ENCODE results near the gene METTL5. TPM values are rescaled to one million over a fixed set of nuclear protein-coding genes. Genes with fewer than 3 reads are reported as not detected.
"Not testable (repeated sequence)": the region's sequence is repeated elsewhere in the genome, so short reads cannot be mapped to it uniquely, and the experiment has no call there.

METTL5 gene
- total RNA-seq, 4 donors from 2014 or later, result 46.3 to 91.2 (median 71.1) TPM

- H3K36me3 ChIP-seq, result no peaks in the 10 kb centered on the region
- WGBS, 2 donors (ENCODE audit: low coverage in 1 of 2), result 78 to 100% methylated on average over 2 to 4 of the region's 4 CpGs
- H3K4me1 ChIP-seq, result peaks cover 0 to 19% (median 0%) of the 10 kb centered on the region in 3 donors
- H3K27ac ChIP-seq, result no peak overlapping the region
- no peaks in the 10 kb centered on the region for H3K9me3 ChIP-seq
- H3K27me3 ChIP-seq, result no peaks in the 10 kb centered on the region
- H3K4me3 ChIP-seq, result no peak overlapping the region
- ATAC-seq, result no peak
- TF ChIP-seq POLR2A (IDR thresholded peaks at IDR 0.05), result no peak
- no peak for TF ChIP-seq CTCF (IDR thresholded peaks at IDR 0.05)
- TF ChIP-seq EP300 (IDR thresholded peaks at IDR 0.05), result no peak
- TF ChIP-seq POLR2AphosphoS5 (IDR thresholded peaks at IDR 0.05), result no peak
Measured at GRCh38 chr2:169853041-169853668, 28.4 kb upstream of the METTL5 start.

GRCh38 chr2:169849710-169850109 lies 25.0 kb upstream of the METTL5 start:
- no peaks in the 10 kb centered on the region for H3K27me3 ChIP-seq
- WGBS, 2 donors (ENCODE audit: low coverage in 1 of 2), result 78% methylated on average over 1 of the region's 1 CpG; no CpG with 5 or more reads in 1 of the 2 donors
- no peak for TF ChIP-seq CTCF (IDR thresholded peaks at IDR 0.05)
- no peak for TF ChIP-seq POLR2AphosphoS5 (IDR thresholded peaks at IDR 0.05)
- TF ChIP-seq EP300 (IDR thresholded peaks at IDR 0.05), result no peak
- TF ChIP-seq POLR2A (IDR thresholded peaks at IDR 0.05), result no peak
- H3K4me1 ChIP-seq, result peaks cover 0 to 36% (median 0%) of the 10 kb centered on the region in 3 donors
- no peaks in the 10 kb centered on the region for H3K36me3 ChIP-seq
- H3K27ac ChIP-seq, result no peak overlapping the region
- ATAC-seq, result no peak
- no peaks in the 10 kb centered on the region for H3K9me3 ChIP-seq
- H3K4me3 ChIP-seq, result no peak overlapping the region

GRCh38 chr2:169848959-169849693 lies 24.4 kb upstream of the METTL5 start:
- ATAC-seq, H3K4me3 ChIP-seq: not testable (repeated sequence)
- WGBS, 2 donors (ENCODE audit: low coverage in 1 of 2), result 68 to 77% methylated on average over 8 of the region's 8 CpGs

GRCh38 chr2:169845016-169845415 lies 20.3 kb upstream of the METTL5 start:
- Histone ChIP-seq H3K4me1 (peaks cover 0 to 49% (median 1%) of the 10 kb centered on the region in 3 donors), H3K27ac (no peak overlapping the region), H3K36me3 (peaks cover 0 to 6% of the 10 kb centered on the region in 2 donors), H3K9me3 (no peaks in the 10 kb centered on the region), H3K27me3 (no peaks in the 10 kb centered on the region), H3K4me3 (no peak overlapping the region)
- TF ChIP-seq EP300 (IDR thresholded peaks at IDR 0.05), result no peak
- TF ChIP-seq CTCF (IDR thresholded peaks at IDR 0.05), result no peak
- no peak for TF ChIP-seq POLR2AphosphoS5 (IDR thresholded peaks at IDR 0.05)
- TF ChIP-seq POLR2A (IDR thresholded peaks at IDR 0.05), result no peak
- 86 to 100% methylated on average over 2 of the region's 2 CpGs for WGBS, 2 donors (ENCODE audit: low coverage in 1 of 2)
- ATAC-seq, result no peak

More at GRCh38 chr2:169848959-169849693, 24.4 kb upstream of the METTL5 start:
- H3K4me1 ChIP-seq, result peaks cover 0 to 36% (median 0%) of the 10 kb centered on the region in 3 donors
- H3K36me3 ChIP-seq, H3K27me3 ChIP-seq, H3K27ac ChIP-seq, H3K9me3 ChIP-seq: not testable (repeated sequence)

GRCh38 chr2:169841625-169842024 lies 16.9 kb upstream of the METTL5 start:
- H3K4me1 ChIP-seq, result peaks cover 3 to 45% (median 6%) of the 10 kb centered on the region in 3 donors
- not testable (repeated sequence) for H3K4me3 ChIP-seq, ATAC-seq, H3K27me3 ChIP-seq, H3K36me3 ChIP-seq, H3K9me3 ChIP-seq, H3K27ac ChIP-seq
- WGBS, 2 donors (ENCODE audit: low coverage in 1 of 2), result no CpG with 5 or more reads among the region's 24 CpGs

- Histone ChIP-seq H3K36me3 (peaks cover 0 to 6% of the 10 kb centered on the region in 2 donors), H3K4me1 (peaks cover 3 to 49% (median 6%) of the 10 kb centered on the region in 3 donors), H3K4me3 (no peak overlapping the region), H3K27ac (no peak overlapping the region), H3K9me3 (no peaks in the 10 kb centered on the region), H3K27me3 (no peaks in the 10 kb centered on the region)
- TF ChIP-seq POLR2A (IDR thresholded peaks at IDR 0.05), result no peak
- no peak for TF ChIP-seq EP300 (IDR thresholded peaks at IDR 0.05)
- TF ChIP-seq POLR2AphosphoS5 (IDR thresholded peaks at IDR 0.05), result no peak
- no peak for TF ChIP-seq CTCF (IDR thresholded peaks at IDR 0.05)
- WGBS, 2 donors (ENCODE audit: low coverage in 1 of 2), result 92 to 100% methylated on average over 2 of the region's 2 CpGs
- ATAC-seq, result no peak
Measured at GRCh38 chr2:169840747-169841142, 16.0 kb upstream of the METTL5 start.
